ENCODE data around the gene GRM5.

Gene GRM5

GRCh38 chr11:88692306-88693086 lies 373.3 kb downstream of the GRM5 start:
- DNase-seq (ENCODE audit: low read depth), result no peak
- no peak overlapping the region for H3K4me3 ChIP-seq (ENCODE audit: low read length)
- TF ChIP-seq, protein P1, sequence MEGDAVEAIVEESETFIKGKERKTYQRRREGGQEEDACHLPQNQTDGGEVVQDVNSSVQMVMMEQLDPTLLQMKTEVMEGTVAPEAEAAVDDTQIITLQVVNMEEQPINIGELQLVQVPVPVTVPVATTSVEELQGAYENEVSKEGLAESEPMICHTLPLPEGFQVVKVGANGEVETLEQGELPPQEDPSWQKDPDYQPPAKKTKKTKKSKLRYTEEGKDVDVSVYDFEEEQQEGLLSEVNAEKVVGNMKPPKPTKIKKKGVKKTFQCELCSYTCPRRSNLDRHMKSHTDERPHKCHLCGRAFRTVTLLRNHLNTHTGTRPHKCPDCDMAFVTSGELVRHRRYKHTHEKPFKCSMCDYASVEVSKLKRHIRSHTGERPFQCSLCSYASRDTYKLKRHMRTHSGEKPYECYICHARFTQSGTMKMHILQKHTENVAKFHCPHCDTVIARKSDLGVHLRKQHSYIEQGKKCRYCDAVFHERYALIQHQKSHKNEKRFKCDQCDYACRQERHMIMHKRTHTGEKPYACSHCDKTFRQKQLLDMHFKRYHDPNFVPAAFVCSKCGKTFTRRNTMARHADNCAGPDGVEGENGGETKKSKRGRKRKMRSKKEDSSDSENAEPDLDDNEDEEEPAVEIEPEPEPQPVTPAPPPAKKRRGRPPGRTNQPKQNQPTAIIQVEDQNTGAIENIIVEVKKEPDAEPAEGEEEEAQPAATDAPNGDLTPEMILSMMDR (conservative IDR thresholded peaks at IDR 0.05; ENCODE audit: low read depth, low read length), result no peak

GRCh38 chr11:88689548-88690240 lies 376.1 kb downstream of the GRM5 start:
- DNase-seq (ENCODE audit: low read depth), result no peak
- no peak overlapping the region for H3K4me3 ChIP-seq (ENCODE audit: low read length)
- TF ChIP-seq, protein P1 (conservative IDR thresholded peaks at IDR 0.05; ENCODE audit: low read depth, low read length), result no peak

GRCh38 chr11:88683024-88683423 lies 382.8 kb downstream of the GRM5 start:
- TF ChIP-seq, protein P1 (conservative IDR thresholded peaks at IDR 0.05; ENCODE audit: low read depth, low read length), result no peak
- DNase-seq (ENCODE audit: low read depth), result no peak
- H3K4me3 ChIP-seq (ENCODE audit: low read length), result no peak overlapping the region

DNA sequence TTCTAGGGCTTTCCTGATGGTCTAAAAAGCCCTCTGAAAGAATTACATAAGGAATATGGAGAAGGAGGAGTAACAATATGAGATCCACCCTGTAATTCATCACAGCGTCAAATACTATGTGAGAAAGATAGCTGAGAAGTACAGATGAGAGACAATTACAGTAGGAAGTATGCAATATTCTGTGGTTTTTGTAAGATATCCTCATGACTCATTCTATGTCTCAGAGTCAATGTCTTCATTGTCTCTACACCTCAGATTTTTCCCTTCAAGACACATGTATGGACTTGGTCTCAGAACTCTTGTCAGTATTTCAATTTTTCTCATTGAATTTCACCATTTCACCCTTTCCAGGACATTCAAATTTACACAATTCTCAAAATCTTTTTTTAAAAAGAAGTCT lies 385.0 kb downstream of the GRM5 start:
- no peak overlapping the region for H3K4me3 ChIP-seq (ENCODE audit: low read length)
- no peak for DNase-seq (ENCODE audit: low read depth)
- TF ChIP-seq, protein P1 (conservative IDR thresholded peaks at IDR 0.05; ENCODE audit: low read depth, low read length), result no peak

DNA sequence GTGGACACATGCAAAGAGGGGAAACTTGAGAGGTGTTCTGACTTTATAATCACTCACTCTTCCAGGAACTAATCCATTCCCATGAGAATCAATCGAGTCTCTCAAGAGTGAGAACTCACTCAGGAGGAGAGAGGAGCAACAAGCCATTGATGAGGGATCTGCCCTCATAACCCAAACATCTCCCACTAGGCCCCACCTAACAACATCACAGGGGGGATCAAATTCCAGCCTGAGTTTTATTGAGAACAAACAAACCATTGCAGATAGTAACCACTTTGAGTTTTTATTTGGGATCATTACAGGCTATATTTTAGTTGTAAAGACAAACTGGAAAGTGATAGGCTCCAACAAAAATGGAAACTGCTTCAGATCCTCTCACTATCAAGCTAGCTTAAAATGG lies 399.4 kb downstream of the GRM5 start:
- TF ChIP-seq, protein P1 (conservative IDR thresholded peaks at IDR 0.05; ENCODE audit: low read depth, low read length), result no peak
- no peak overlapping the region for H3K4me3 ChIP-seq (ENCODE audit: low read length)
- no peak for DNase-seq (ENCODE audit: low read depth)

- H3K4me3 ChIP-seq (ENCODE audit: low read length), result no peak overlapping the region
- TF ChIP-seq, protein P1 (conservative IDR thresholded peaks at IDR 0.05; ENCODE audit: low read depth, low read length), result no peak
- DNase-seq (ENCODE audit: low read depth), result no peak
Measured at GRCh38 chr11:88657076-88657738, 408.6 kb downstream of the GRM5 start.
